GM23338 (cell line): ENCODE data around the gene PLIN4. TPM values are rescaled to one million over a fixed set of nuclear protein-coding genes. Genes with fewer than 3 reads are reported as not detected.

Experiments used
- ATAC-seq: fragments of 200-7000 bp; cut with Tn5 transposase; 3 replicates; pipeline ENCODE4 v1.9.1; 2020
- DNase-seq: peaks from one replicate; pipeline ENCODE4 v3.0.0-alpha.2; 2015; ENCODE audit warnings: low spot score
- H2AFZ ChIP-seq: fragments of 200-600 bp; sonication (generic); 2 replicates; pipeline ENCODE4 v1.8.0; 2016; ENCODE audit warnings: antibody characterized with exemption, mild to moderate bottlenecking, moderate library complexity
- H3F3A ChIP-seq: fragments of 200-600 bp; sonication (generic); replicated peaks from 2 replicates; pipeline ENCODE4 v1.8.0; 2017; ENCODE audit warnings: antibody characterized with exemption, mixed run types, low read depth
- H3K27ac ChIP-seq: fragments of 200-600 bp; sonication (generic); 2 replicates; pipeline ENCODE4 v1.6.1; 2016; ENCODE audit warnings: low read depth
- H3K27me3 ChIP-seq: fragments of 200-600 bp; sonication (generic); 2 replicates; pipeline ENCODE4 v1.8.0; 2016; ENCODE audit warnings: mild to moderate bottlenecking, mixed run types, moderate library complexity; ENCODE audit not compliant: insufficient read depth
- H3K36me3 ChIP-seq: fragments of 200-600 bp; sonication (generic); 2 replicates; pipeline ENCODE4 v1.8.0; 2016; ENCODE audit warnings: mild to moderate bottlenecking; ENCODE audit not compliant: insufficient read depth
- H3K4me1 ChIP-seq: fragments of 200-600 bp; sonication (generic); 2 replicates; pipeline ENCODE4 v1.8.0; 2016; ENCODE audit warnings: mild to moderate bottlenecking, moderate library complexity; ENCODE audit not compliant: insufficient read depth
- H3K4me2 ChIP-seq: fragments of 200-600 bp; sonication (generic); 2 replicates; pipeline ENCODE4 v1.7.1; 2017; ENCODE audit warnings: mixed run types
- H3K4me3 ChIP-seq: fragments of 200-600 bp; sonication (generic); 2 replicates; pipeline ENCODE4 v1.6.1; 2016; ENCODE audit warnings: mixed run types
- H3K79me2 ChIP-seq: fragments of 200-600 bp; sonication (generic); replicated peaks from 2 replicates; pipeline ENCODE4 v1.8.0; 2017; ENCODE audit warnings: mild to moderate bottlenecking; ENCODE audit not compliant: insufficient read depth
- H3K9me2 ChIP-seq: fragments of 200-600 bp; sonication (generic); 2 replicates; pipeline ENCODE4 v1.8.0; 2017; ENCODE audit not compliant: insufficient read depth
- H4K20me1 ChIP-seq: fragments of 200-600 bp; sonication (generic); replicated peaks from 2 replicates; pipeline ENCODE4 v1.8.0; 2017; ENCODE audit warnings: mild to moderate bottlenecking; ENCODE audit not compliant: insufficient read depth
- H3K27ac Mint-ChIP-seq: 2 replicates; pipeline ENCODE4 v1.8.0; 2020; ENCODE audit warnings: inconsistent platforms, mild to moderate bottlenecking, moderate library complexity, mixed read lengths
- H3K27me3 Mint-ChIP-seq: 3 replicates; pipeline ENCODE4 v1.8.0; 2022; ENCODE audit warnings: low read depth, mild to moderate bottlenecking, moderate library complexity, mixed read lengths, inconsistent platforms; ENCODE audit not compliant: insufficient read depth, poor library complexity
- H3K36me3 Mint-ChIP-seq: 3 replicates; pipeline ENCODE4 v1.8.0; 2021; ENCODE audit warnings: low read depth, mild to moderate bottlenecking, inconsistent platforms, moderate library complexity, mixed read lengths
- H3K4me1 Mint-ChIP-seq: 3 replicates; pipeline ENCODE4 v1.8.0; 2020; ENCODE audit warnings: mild to moderate bottlenecking, inconsistent platforms, mixed read lengths
- H3K4me3 Mint-ChIP-seq: 3 replicates; pipeline ENCODE4 v1.8.0; 2021; ENCODE audit warnings: moderate library complexity, mild to moderate bottlenecking, inconsistent platforms, mixed read lengths
- H3K9me3 Mint-ChIP-seq: 3 replicates; pipeline ENCODE4 v1.8.0; 2020; ENCODE audit warnings: moderate library complexity, mild to moderate bottlenecking, inconsistent platforms, mixed read lengths
- CREB1 ChIP-seq: fragments of 250-450 bp; sonication (Bioruptor Pico); IDR thresholded peaks from 2 replicates; pipeline ENCODE4 v1.5.0; 2020; ENCODE audit warnings: low read depth, mild to moderate bottlenecking, moderate library complexity
- EZH2 ChIP-seq: fragments of 200-600 bp; sonication (generic); IDR thresholded peaks from one replicate; pipeline ENCODE4 v1.8.0; 2017; ENCODE audit warnings: antibody characterized with exemption, mild to moderate bottlenecking, low read depth; ENCODE audit not compliant: unreplicated experiment
- EZH2phosphoT487 ChIP-seq: fragments of 200-600 bp; sonication (generic); IDR thresholded peaks from one replicate; pipeline ENCODE4 v1.8.1; 2018; ENCODE audit warnings: antibody characterized with exemption; ENCODE audit not compliant: unreplicated experiment
- JUNB ChIP-seq: IDR thresholded peaks from one replicate; pipeline ENCODE4 v1.6.1; 2016; ENCODE audit warnings: antibody characterized with exemption; ENCODE audit not compliant: unreplicated experiment
- NANOG ChIP-seq: IDR thresholded peaks from 2 replicates; pipeline ENCODE4 v1.6.1; 2016; ENCODE audit warnings: antibody characterized with exemption, borderline replicate concordance
- POLR2AphosphoS5 ChIP-seq: IDR thresholded peaks from 2 replicates; pipeline ENCODE4 v1.6.1; 2016; ENCODE audit warnings: antibody characterized with exemption, low read depth
- ZNF114 ChIP-seq: fragments of 250-450 bp; sonication (Bioruptor Pico); IDR thresholded peaks from 2 replicates; pipeline ENCODE4 v1.5.0; 2020; ENCODE audit warnings: mild to moderate bottlenecking, moderate library complexity
- ZNF331 ChIP-seq: fragments of 250-450 bp; sonication (Bioruptor Pico); IDR thresholded peaks from 2 replicates; pipeline ENCODE4 v1.5.0; 2020; ENCODE audit warnings: low read depth, mild to moderate bottlenecking, moderate library complexity
- polyA plus RNA-seq: library from polyadenylated mRNA; unstranded; fragments of >200 nt; fragmentation: Nextera tagmentation; extraction: Ambion mirVana; gene quantifications from 2 replicates; pipeline ENCODE4 v1.2.1, GENCODE V29; 2016
- total RNA-seq: library from RNA; depleted of rRNA; stranded (reverse); fragments of >200 nt; shearing (Covaris generic); gene quantifications from 2 replicates; pipeline ENCODE4 v1.2.3, GENCODE V29; 2014
- TF ChIP-seq, protein P1 (sequence below): fragments of 250-450 bp; sonication (Bioruptor Pico); IDR thresholded peaks from 2 replicates; pipeline ENCODE4 v1.5.0; 2020; ENCODE audit warnings: mild to moderate bottlenecking, moderate library complexity
- TF ChIP-seq, protein P2 (sequence below): IDR thresholded peaks from one replicate; pipeline ENCODE4 v1.6.1; 2018; ENCODE audit warnings: antibody characterized with exemption; ENCODE audit not compliant: unreplicated experiment
- TF ChIP-seq, protein P3 (sequence below), 2 experiments: fragments of 200-600 bp in 1 of 2; sonication (generic) in 1 of 2; conservative IDR thresholded peaks; 2 replicates each; pipeline versions ENCODE4 v1.5.1 to v1.6.1; 2016 to 2017; ENCODE audit warnings: antibody characterized with exemption in 2 of 2, low read depth in 2 of 2, mild to moderate bottlenecking in 2 of 2, moderate library complexity in 1 of 2
- TF ChIP-seq, protein P4 (sequence below): IDR thresholded peaks from 2 replicates; pipeline ENCODE4 v1.6.1; 2016; ENCODE audit warnings: antibody characterized with exemption

PLIN4 gene
- total and polyA plus RNA-seq, 2 experiments from 2014 or later: 0.19 to 0.59 TPM

DNA sequence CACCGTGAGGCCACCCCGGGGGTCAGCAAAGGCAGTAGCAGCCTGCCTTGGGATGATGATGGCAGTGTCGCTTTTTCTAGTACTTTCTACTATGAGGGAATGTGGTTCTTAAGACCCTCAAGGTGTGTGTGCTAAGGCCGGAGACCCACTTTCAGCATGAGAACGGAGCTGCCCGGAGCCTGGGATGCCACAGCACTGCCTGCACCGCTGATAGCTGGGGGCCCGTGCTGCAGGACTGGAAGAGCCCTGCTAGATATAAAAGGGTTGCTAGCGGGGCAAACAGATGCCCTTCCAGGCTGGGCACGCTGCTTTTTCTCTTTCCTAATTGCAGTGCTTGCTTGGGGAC lies 14.5 kb downstream of the PLIN4 start:
- H3K79me2 ChIP-seq: no peaks in the 10 kb centered on the region
- H3K4me1 ChIP-seq: no peaks in the 10 kb centered on the region
- H3K27ac Mint-ChIP-seq: no peak overlapping the region
- peaks cover 5% of the 10 kb centered on the region; the same call in 1 of the 2 replicates for H3K36me3 ChIP-seq
- no peak overlapping the region for H3K4me3 ChIP-seq
- H3K27ac ChIP-seq: no peak overlapping the region
- H3K9me3 Mint-ChIP-seq: no peaks in the 10 kb centered on the region
- TF ChIP-seq, protein P1, sequence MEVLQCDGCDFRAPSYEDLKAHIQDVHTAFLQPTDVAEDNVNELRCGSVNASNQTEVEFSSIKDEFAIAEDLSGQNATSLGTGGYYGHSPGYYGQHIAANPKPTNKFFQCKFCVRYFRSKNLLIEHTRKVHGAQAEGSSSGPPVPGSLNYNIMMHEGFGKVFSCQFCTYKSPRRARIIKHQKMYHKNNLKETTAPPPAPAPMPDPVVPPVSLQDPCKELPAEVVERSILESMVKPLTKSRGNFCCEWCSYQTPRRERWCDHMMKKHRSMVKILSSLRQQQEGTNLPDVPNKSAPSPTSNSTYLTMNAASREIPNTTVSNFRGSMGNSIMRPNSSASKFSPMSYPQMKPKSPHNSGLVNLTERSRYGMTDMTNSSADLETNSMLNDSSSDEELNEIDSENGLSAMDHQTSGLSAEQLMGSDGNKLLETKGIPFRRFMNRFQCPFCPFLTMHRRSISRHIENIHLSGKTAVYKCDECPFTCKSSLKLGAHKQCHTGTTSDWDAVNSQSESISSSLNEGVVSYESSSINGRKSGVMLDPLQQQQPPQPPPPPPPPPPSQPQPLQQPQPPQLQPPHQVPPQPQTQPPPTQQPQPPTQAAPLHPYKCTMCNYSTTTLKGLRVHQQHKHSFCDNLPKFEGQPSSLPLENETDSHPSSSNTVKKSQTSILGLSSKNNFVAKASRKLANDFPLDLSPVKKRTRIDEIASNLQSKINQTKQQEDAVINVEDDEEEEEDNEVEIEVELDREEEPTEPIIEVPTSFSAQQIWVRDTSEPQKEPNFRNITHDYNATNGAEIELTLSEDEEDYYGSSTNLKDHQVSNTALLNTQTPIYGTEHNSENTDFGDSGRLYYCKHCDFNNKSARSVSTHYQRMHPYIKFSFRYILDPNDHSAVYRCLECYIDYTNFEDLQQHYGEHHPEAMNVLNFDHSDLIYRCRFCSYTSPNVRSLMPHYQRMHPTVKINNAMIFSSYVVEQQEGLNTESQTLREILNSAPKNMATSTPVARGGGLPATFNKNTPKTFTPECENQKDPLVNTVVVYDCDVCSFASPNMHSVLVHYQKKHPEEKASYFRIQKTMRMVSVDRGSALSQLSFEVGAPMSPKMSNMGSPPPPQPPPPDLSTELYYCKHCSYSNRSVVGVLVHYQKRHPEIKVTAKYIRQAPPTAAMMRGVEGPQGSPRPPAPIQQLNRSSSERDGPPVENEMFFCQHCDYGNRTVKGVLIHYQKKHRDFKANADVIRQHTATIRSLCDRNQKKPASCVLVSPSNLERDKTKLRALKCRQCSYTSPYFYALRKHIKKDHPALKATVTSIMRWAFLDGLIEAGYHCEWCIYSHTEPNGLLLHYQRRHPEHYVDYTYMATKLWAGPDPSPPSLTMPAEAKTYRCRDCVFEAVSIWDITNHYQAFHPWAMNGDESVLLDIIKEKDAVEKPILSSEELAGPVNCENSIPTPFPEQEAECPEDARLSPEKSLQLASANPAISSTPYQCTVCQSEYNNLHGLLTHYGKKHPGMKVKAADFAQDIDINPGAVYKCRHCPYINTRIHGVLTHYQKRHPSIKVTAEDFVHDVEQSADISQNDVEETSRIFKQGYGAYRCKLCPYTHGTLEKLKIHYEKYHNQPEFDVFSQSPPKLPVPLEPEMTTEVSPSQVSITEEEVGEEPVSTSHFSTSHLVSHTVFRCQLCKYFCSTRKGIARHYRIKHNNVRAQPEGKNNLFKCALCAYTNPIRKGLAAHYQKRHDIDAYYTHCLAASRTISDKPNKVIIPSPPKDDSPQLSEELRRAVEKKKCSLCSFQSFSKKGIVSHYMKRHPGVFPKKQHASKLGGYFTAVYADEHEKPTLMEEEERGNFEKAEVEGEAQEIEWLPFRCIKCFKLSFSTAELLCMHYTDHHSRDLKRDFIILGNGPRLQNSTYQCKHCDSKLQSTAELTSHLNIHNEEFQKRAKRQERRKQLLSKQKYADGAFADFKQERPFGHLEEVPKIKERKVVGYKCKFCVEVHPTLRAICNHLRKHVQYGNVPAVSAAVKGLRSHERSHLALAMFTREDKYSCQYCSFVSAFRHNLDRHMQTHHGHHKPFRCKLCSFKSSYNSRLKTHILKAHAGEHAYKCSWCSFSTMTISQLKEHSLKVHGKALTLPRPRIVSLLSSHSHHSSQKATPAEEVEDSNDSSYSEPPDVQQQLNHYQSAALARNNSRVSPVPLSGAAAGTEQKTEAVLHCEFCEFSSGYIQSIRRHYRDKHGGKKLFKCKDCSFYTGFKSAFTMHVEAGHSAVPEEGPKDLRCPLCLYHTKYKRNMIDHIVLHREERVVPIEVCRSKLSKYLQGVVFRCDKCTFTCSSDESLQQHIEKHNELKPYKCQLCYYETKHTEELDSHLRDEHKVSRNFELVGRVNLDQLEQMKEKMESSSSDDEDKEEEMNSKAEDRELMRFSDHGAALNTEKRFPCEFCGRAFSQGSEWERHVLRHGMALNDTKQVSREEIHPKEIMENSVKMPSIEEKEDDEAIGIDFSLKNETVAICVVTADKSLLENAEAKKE: no peak
- no peak for TF ChIP-seq POLR2AphosphoS5
- no peak for TF ChIP-seq NANOG
- TF ChIP-seq, protein P2, sequence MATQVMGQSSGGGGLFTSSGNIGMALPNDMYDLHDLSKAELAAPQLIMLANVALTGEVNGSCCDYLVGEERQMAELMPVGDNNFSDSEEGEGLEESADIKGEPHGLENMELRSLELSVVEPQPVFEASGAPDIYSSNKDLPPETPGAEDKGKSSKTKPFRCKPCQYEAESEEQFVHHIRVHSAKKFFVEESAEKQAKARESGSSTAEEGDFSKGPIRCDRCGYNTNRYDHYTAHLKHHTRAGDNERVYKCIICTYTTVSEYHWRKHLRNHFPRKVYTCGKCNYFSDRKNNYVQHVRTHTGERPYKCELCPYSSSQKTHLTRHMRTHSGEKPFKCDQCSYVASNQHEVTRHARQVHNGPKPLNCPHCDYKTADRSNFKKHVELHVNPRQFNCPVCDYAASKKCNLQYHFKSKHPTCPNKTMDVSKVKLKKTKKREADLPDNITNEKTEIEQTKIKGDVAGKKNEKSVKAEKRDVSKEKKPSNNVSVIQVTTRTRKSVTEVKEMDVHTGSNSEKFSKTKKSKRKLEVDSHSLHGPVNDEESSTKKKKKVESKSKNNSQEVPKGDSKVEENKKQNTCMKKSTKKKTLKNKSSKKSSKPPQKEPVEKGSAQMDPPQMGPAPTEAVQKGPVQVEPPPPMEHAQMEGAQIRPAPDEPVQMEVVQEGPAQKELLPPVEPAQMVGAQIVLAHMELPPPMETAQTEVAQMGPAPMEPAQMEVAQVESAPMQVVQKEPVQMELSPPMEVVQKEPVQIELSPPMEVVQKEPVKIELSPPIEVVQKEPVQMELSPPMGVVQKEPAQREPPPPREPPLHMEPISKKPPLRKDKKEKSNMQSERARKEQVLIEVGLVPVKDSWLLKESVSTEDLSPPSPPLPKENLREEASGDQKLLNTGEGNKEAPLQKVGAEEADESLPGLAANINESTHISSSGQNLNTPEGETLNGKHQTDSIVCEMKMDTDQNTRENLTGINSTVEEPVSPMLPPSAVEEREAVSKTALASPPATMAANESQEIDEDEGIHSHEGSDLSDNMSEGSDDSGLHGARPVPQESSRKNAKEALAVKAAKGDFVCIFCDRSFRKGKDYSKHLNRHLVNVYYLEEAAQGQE: no peak
- TF ChIP-seq EZH2: no peak
- TF ChIP-seq, protein P3, sequence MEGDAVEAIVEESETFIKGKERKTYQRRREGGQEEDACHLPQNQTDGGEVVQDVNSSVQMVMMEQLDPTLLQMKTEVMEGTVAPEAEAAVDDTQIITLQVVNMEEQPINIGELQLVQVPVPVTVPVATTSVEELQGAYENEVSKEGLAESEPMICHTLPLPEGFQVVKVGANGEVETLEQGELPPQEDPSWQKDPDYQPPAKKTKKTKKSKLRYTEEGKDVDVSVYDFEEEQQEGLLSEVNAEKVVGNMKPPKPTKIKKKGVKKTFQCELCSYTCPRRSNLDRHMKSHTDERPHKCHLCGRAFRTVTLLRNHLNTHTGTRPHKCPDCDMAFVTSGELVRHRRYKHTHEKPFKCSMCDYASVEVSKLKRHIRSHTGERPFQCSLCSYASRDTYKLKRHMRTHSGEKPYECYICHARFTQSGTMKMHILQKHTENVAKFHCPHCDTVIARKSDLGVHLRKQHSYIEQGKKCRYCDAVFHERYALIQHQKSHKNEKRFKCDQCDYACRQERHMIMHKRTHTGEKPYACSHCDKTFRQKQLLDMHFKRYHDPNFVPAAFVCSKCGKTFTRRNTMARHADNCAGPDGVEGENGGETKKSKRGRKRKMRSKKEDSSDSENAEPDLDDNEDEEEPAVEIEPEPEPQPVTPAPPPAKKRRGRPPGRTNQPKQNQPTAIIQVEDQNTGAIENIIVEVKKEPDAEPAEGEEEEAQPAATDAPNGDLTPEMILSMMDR (conservative IDR thresholded peaks at IDR 0.05; ENCODE audit: low read depth in 2 of 2): no peak
- no peak for TF ChIP-seq CREB1 (CRISPR knock-in tag)
- no peak for TF ChIP-seq JUNB
- no peak for TF ChIP-seq EZH2phosphoT487
- no peak for TF ChIP-seq ZNF331
- TF ChIP-seq, protein P4, sequence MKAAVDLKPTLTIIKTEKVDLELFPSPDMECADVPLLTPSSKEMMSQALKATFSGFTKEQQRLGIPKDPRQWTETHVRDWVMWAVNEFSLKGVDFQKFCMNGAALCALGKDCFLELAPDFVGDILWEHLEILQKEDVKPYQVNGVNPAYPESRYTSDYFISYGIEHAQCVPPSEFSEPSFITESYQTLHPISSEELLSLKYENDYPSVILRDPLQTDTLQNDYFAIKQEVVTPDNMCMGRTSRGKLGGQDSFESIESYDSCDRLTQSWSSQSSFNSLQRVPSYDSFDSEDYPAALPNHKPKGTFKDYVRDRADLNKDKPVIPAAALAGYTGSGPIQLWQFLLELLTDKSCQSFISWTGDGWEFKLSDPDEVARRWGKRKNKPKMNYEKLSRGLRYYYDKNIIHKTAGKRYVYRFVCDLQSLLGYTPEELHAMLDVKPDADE: no peak
- TF ChIP-seq ZNF114: no peak
- no peak overlapping the region for H3K4me3 Mint-ChIP-seq
- H3K4me1 Mint-ChIP-seq: no peaks in the 10 kb centered on the region
- H4K20me1 ChIP-seq: no peaks in the 10 kb centered on the region; the same call in none of the 2 replicates
- ATAC-seq: no peak
- H3K9me2 ChIP-seq: no peaks in the 10 kb centered on the region
- H3K4me2 ChIP-seq: no peak overlapping the region
- H3K27me3 Mint-ChIP-seq: peaks cover 15% of the 10 kb centered on the region
- no peak overlapping the region for H2AFZ ChIP-seq
- peaks cover 18% of the 10 kb centered on the region for H3K36me3 Mint-ChIP-seq
- DNase-seq: no peak
- H3K27me3 ChIP-seq: 0 out of 2 replicates have a peak, but pooled peaks cover 2% of the 10 kb centered on the region
- no peaks in the 10 kb centered on the region for H3F3A ChIP-seq
